ENCODE data around the gene NANOG.
"Not testable (repeated sequence)": the region's sequence is repeated elsewhere in the genome, so short reads cannot be mapped to it uniquely, and the experiment has no call there.

NANOG gene

GRCh38 chr12:7788884-7789528, at the start of gene NANOG:
TSS of gene NANOG (plus strand) at chr12:7789402. CDS start at chr12:7789615, 213 bp downstream.
- DNase-seq: not testable (repeated sequence)

GRCh38 chr12:7747246-7747645, 42.0 kb upstream of the NANOG start, which contains the start of gene CLEC4C:
TSS of gene CLEC4C (minus strand) at chr12:7747375. CDS start at chr12:7747348, 27 bp downstream.
- DNase-seq: no peak

- no peak for DNase-seq
Measured at GRCh38 chr12:7748852-7749251, 40.4 kb upstream of the NANOG start.

GRCh38 chr12:7749442-7749841, 39.8 kb upstream of the NANOG start:
- DNase-seq: no peak

GRCh38 chr12:7750350-7750749, 38.9 kb upstream of the NANOG start:
- no peak for DNase-seq

GRCh38 chr12:7751394-7751793, 37.8 kb upstream of the NANOG start:
- DNase-seq: no peak

GRCh38 chr12:7751941-7752922, 37.0 kb upstream of the NANOG start:
- not testable (repeated sequence) for DNase-seq

- DNase-seq: not testable (repeated sequence)
Measured at GRCh38 chr12:7755668-7756067, 33.5 kb upstream of the NANOG start.

GRCh38 chr12:7756993-7757392, 32.2 kb upstream of the NANOG start:
- DNase-seq: no peak

GRCh38 chr12:7758766-7759140, 30.4 kb upstream of the NANOG start:
- DNase-seq: no peak

GRCh38 chr12:7769999-7770398, 19.2 kb upstream of the NANOG start:
- no peak for DNase-seq

GRCh38 chr12:7781274-7781673, 7.9 kb upstream of the NANOG start:
- DNase-seq: no peak

GRCh38 chr12:7782055-7782454, 7.1 kb upstream of the NANOG start:
- DNase-seq: no peak

- not testable (repeated sequence) for DNase-seq
Measured at GRCh38 chr12:7783433-7783832, 5.8 kb upstream of the NANOG start.

- no peak for DNase-seq
Measured at GRCh38 chr12:7784701-7785100, 4.5 kb upstream of the NANOG start.

- DNase-seq: no peak
Measured at GRCh38 chr12:7787574-7788293, 1.5 kb upstream of the NANOG start.

- DNase-seq: no peak
Measured at GRCh38 chr12:7788294-7788660, 925 bp upstream of the NANOG start.

- DNase-seq: no peak
Measured at GRCh38 chr12:7793211-7793610, 4.0 kb downstream of the NANOG start.

- DNase-seq: not testable (repeated sequence)
Measured at GRCh38 chr12:7797269-7797668, 8.1 kb downstream of the NANOG start.

- DNase-seq: no peak
Measured at GRCh38 chr12:7797698-7798398, 8.6 kb downstream of the NANOG start.

GRCh38 chr12:7798750-7799308, 9.6 kb downstream of the NANOG start:
- DNase-seq: not testable (repeated sequence)

GRCh38 chr12:7801460-7801859, 12.3 kb downstream of the NANOG start:
- no peak for DNase-seq
